SK-N-SH treated with all-trans-retinoic acid at 6 μM for 48 hours (cell line): ENCODE measurements around the gene C16orf82.

Source experiments
- ATAC-seq: fragments of 200-7000 bp; cut with Tn5 transposase; 3 replicates; pipeline ENCODE4 v1.9.1; 2020; ENCODE audit warnings: mild to moderate bottlenecking, moderate library complexity
- ARNTL ChIP-seq: fragments of 450-650 bp; formaldehyde crosslinking; IDR thresholded peaks from 2 replicates; pipeline ENCODE4 v1.5.0; 2020; ENCODE audit warnings: low read depth, mild to moderate bottlenecking, moderate library complexity, borderline replicate concordance
- BACH2 ChIP-seq: fragments of 250-450 bp; sonication (Bioruptor Pico); IDR thresholded peaks from 2 replicates; pipeline ENCODE4 v1.9.0; 2021; ENCODE audit warnings: mild to moderate bottlenecking, borderline replicate concordance
- CSRNP3 ChIP-seq: fragments of 250-450 bp; sonication (Bioruptor Pico); IDR thresholded peaks from 2 replicates; pipeline ENCODE4 v1.5.1; 2021; ENCODE audit warnings: mild to moderate bottlenecking, moderate library complexity
- ESRRG ChIP-seq: fragments of 250-450 bp; sonication (Bioruptor Pico); IDR thresholded peaks from 2 replicates; pipeline ENCODE4 v1.6.1; 2021; ENCODE audit warnings: mild to moderate bottlenecking
- GLIS3 ChIP-seq: fragments of 250-450 bp; sonication (Bioruptor Pico); IDR thresholded peaks from 2 replicates; pipeline ENCODE4 v1.5.0; 2020; ENCODE audit warnings: mild to moderate bottlenecking, moderate library complexity
- ISL1 ChIP-seq: fragments of 250-450 bp; sonication (Bioruptor Pico); IDR thresholded peaks from 2 replicates; pipeline ENCODE4 v2.1.2; 2022; ENCODE audit warnings: mild to moderate bottlenecking, moderate library complexity
- OSR1 ChIP-seq: fragments of 250-450 bp; sonication (Bioruptor Pico); IDR thresholded peaks from 2 replicates; pipeline ENCODE4 v1.8.0; 2022; ENCODE audit warnings: moderate library complexity, mild to moderate bottlenecking, inconsistent platforms
- POU6F1 ChIP-seq: fragments of 250-450 bp; sonication (Bioruptor Pico); IDR thresholded peaks from 2 replicates; pipeline ENCODE4 v1.8.0; 2021; ENCODE audit warnings: low read depth, mild to moderate bottlenecking, moderate library complexity, borderline replicate concordance
- PPARA ChIP-seq: fragments of 250-450 bp; sonication (Bioruptor Pico); IDR thresholded peaks from 2 replicates; pipeline ENCODE4 v1.5.0; 2020; ENCODE audit warnings: mild to moderate bottlenecking, borderline replicate concordance
- RARB ChIP-seq: fragments of 250-450 bp; sonication (Bioruptor Pico); IDR thresholded peaks from 2 replicates; pipeline ENCODE4 v1.8.0; 2021; ENCODE audit warnings: mild to moderate bottlenecking, moderate library complexity
- SNAI2 ChIP-seq: fragments of 250-450 bp; sonication (Bioruptor Pico); IDR thresholded peaks from 2 replicates; pipeline ENCODE4 v1.5.0; 2020; ENCODE audit warnings: mild to moderate bottlenecking, moderate library complexity
- TCF4 ChIP-seq: fragments of 250-450 bp; sonication (Bioruptor Pico); IDR thresholded peaks from 2 replicates; pipeline ENCODE4 v1.8.0; 2021; ENCODE audit warnings: mild to moderate bottlenecking, moderate library complexity, borderline replicate concordance
- TOX ChIP-seq: fragments of 250-450 bp; sonication (Bioruptor Pico); IDR thresholded peaks from 2 replicates; pipeline ENCODE4 v1.8.0; 2021; ENCODE audit warnings: mild to moderate bottlenecking, moderate library complexity, borderline replicate concordance
- ZC3H10 ChIP-seq: fragments of 250-450 bp; sonication (Bioruptor Pico); IDR thresholded peaks from 2 replicates; pipeline ENCODE4 v1.5.1; 2021; ENCODE audit warnings: mild to moderate bottlenecking, moderate library complexity
- ZFP3 ChIP-seq: fragments of 250-450 bp; sonication (Bioruptor Pico); IDR thresholded peaks from 2 replicates; pipeline ENCODE4 v1.5.0; 2020; ENCODE audit warnings: mild to moderate bottlenecking, moderate library complexity
- ZFP30 ChIP-seq: fragments of 450-650 bp; formaldehyde crosslinking; IDR thresholded peaks from 2 replicates; pipeline ENCODE4 v1.5.0; 2022; ENCODE audit warnings: mild to moderate bottlenecking, moderate library complexity
- ZNF565 ChIP-seq: fragments of 450-650 bp; formaldehyde crosslinking; conservative IDR thresholded peaks from 2 replicates; pipeline ENCODE4 v1.5.0; 2020; ENCODE audit warnings: low read depth, mild to moderate bottlenecking, moderate library complexity
- ZNF70 ChIP-seq: fragments of 450-650 bp; formaldehyde crosslinking; IDR thresholded peaks from 2 replicates; pipeline ENCODE4 v1.5.0; 2020; ENCODE audit warnings: mild to moderate bottlenecking, moderate library complexity
- ZNF8 ChIP-seq: fragments of 450-650 bp; formaldehyde crosslinking; IDR thresholded peaks from 2 replicates; pipeline ENCODE4 v1.5.0; 2020; ENCODE audit warnings: mild to moderate bottlenecking, moderate library complexity
- TF ChIP-seq, protein P1 (sequence below): fragments of 250-450 bp; sonication (Bioruptor Pico); IDR thresholded peaks from 2 replicates; pipeline ENCODE4 v1.5.1; 2020; ENCODE audit warnings: low read depth, mild to moderate bottlenecking, moderate library complexity
- TF ChIP-seq, protein P2 (sequence below): fragments of 250-450 bp; sonication (Bioruptor Pico); IDR thresholded peaks from 2 replicates; pipeline ENCODE4 v1.8.0; 2020; ENCODE audit warnings: mild to moderate bottlenecking, moderate library complexity, borderline replicate concordance

The C16orf82 gene

GRCh38 chr16:27096375-27096774 lies 29.6 kb downstream of the C16orf82 start:
- no peak for ATAC-seq

GRCh38 chr16:27097800-27098230 lies 31.1 kb downstream of the C16orf82 start:
- no peak for ATAC-seq
- no peak for TF ChIP-seq RARB (CRISPR knock-in tag)
- no peak for TF ChIP-seq POU6F1 (CRISPR knock-in tag)
- TF ChIP-seq, all 23 proteins: peak for 0

More at GRCh38 chr16:27096375-27096774, 29.6 kb downstream of the C16orf82 start:
- TF ChIP-seq, protein P1, sequence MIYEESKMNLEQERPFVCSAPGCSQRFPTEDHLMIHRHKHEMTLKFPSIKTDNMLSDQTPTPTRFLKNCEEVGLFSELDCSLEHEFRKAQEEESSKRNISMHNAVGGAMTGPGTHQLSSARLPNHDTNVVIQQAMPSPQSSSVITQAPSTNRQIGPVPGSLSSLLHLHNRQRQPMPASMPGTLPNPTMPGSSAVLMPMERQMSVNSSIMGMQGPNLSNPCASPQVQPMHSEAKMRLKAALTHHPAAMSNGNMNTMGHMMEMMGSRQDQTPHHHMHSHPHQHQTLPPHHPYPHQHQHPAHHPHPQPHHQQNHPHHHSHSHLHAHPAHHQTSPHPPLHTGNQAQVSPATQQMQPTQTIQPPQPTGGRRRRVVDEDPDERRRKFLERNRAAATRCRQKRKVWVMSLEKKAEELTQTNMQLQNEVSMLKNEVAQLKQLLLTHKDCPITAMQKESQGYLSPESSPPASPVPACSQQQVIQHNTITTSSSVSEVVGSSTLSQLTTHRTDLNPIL (CRISPR knock-in tag), result no peak
- no peak for TF ChIP-seq GLIS3 (CRISPR knock-in tag)
- TF ChIP-seq SNAI2, result no peak
- no peak for TF ChIP-seq ZNF70 (CRISPR knock-in tag)
- no peak for TF ChIP-seq ZFP30 (CRISPR knock-in tag)
- no peak for TF ChIP-seq PPARA (CRISPR knock-in tag)
- no peak for TF ChIP-seq ISL1
- no peak for TF ChIP-seq RARB (CRISPR knock-in tag)
- TF ChIP-seq OSR1 (CRISPR knock-in tag), result no peak

DNA sequence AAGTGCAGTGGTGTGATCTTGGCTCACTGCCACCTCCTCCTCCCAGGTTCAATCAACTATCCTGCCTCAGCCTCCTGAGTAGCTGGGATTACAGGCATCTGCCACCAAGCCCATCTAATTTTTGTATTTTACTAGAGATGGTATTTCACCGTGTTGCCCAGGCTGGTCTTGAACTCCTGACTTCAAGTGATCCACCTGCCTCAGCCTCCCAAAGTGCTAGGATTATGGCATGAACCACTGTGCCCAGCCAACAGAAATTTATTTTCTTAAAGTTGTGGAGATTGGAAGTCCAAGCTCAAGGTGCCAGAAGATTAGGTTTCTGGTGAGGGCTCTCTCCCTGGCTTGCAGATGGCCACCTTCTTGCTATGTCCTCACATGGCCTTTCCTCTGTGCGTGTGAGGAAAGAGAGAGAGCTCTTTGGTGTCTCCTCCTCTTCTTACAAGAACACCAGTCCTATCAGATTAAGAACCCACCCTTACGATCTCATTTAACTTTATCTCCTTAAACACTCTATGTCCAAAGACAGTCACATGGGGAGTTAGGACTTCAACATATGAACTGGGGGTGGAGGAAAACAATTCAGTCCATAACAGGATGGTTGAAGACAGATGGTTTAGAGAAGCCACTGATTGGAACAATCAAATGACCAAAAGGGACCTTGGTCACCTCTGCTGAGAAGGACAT lies 31.8 kb downstream of the C16orf82 start:
- no peak for ATAC-seq
- TF ChIP-seq, protein P1 (CRISPR knock-in tag), result no peak
- TF ChIP-seq POU6F1 (CRISPR knock-in tag), result no peak
- no peak for TF ChIP-seq ZFP3 (CRISPR knock-in tag)
- no peak for TF ChIP-seq ZFP30 (CRISPR knock-in tag)
- no peak for TF ChIP-seq ZNF8 (CRISPR knock-in tag)
- TF ChIP-seq ISL1, result no peak
- no peak for TF ChIP-seq ARNTL
- TF ChIP-seq RARB (CRISPR knock-in tag), result no peak

DNA sequence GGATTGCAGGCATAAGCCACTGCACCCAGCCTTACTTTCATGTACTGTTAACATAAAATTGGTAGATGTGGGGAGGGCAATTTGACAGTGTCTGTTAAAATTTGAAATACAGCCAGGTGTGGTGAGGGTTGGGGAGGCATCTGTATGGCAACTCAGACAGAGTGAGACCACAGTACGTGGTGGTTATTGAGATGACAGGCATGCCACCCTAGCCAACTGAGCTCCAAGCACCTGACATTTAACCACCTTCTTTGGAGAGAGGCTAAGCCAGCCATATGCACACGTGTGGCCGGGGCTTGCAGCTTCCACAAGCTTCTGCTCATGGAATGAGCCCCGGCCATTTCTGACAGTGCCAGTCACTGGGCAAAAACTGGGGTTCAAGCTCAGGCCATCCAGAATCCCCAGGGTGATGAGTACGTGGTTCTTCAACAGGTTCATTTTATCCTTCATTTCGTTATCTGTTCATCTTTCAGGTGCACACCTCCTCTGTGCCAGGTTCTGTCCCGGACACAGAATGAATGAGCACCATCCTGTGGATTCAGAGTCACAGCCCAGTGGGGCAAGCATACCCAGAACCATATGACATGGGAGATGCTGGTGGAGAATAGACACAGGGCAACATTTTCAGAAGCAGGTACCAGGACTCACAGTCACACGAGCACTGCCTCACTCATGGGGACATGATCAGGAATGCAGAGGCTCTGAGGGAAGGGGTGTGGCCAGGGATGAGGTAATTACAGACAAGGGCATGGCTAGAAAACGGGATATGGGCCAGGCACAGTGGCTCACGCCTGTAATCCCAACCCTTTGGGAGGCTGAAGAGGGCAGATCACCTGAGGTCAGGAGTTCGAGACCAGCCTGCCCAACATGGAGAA lies 36.2 kb downstream of the C16orf82 start:
- no peak for ATAC-seq
- TF ChIP-seq TCF4 (no peak), ESRRG (CRISPR knock-in tag) (no peak), BACH2 (CRISPR knock-in tag) (no peak), POU6F1 (CRISPR knock-in tag) (no peak), TOX (CRISPR knock-in tag) (no peak), ZC3H10 (CRISPR knock-in tag) (no peak), CSRNP3 (CRISPR knock-in tag) (no peak), GLIS3 (CRISPR knock-in tag) (no peak), OSR1 (CRISPR knock-in tag) (no peak), ARNTL (no peak), ZNF8 (CRISPR knock-in tag) (no peak), ZNF565 (CRISPR knock-in tag) (no peak)
- TF ChIP-seq, protein P2, sequence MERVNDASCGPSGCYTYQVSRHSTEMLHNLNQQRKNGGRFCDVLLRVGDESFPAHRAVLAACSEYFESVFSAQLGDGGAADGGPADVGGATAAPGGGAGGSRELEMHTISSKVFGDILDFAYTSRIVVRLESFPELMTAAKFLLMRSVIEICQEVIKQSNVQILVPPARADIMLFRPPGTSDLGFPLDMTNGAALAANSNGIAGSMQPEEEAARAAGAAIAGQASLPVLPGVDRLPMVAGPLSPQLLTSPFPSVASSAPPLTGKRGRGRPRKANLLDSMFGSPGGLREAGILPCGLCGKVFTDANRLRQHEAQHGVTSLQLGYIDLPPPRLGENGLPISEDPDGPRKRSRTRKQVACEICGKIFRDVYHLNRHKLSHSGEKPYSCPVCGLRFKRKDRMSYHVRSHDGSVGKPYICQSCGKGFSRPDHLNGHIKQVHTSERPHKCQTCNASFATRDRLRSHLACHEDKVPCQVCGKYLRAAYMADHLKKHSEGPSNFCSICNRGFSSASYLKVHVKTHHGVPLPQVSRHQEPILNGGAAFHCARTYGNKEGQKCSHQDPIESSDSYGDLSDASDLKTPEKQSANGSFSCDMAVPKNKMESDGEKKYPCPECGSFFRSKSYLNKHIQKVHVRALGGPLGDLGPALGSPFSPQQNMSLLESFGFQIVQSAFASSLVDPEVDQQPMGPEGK (CRISPR knock-in tag), result no peak
- TF ChIP-seq, protein P1 (CRISPR knock-in tag), result no peak
